DMS 273 (cell line): ENCODE results near the gene IL12RB1.

ENCODE experiments used
- DNase-seq: peaks from one replicate; lab custom pipeline; 2025; ENCODE audit not compliant: unreplicated experiment; lab: John Stamatoyannopoulos, UW

Gene IL12RB1

GRCh38 chr19:18013210-18014111 lies 73.3 kb downstream of the IL12RB1 start:
- no peak for DNase-seq

GRCh38 chr19:18010149-18010548 lies 76.6 kb downstream of the IL12RB1 start:
- DNase-seq = no peak

- no peak for DNase-seq
These were observed 77.2 kb downstream of the IL12RB1 start for GRCh38 chr19:18009412-18010066.
